Fibroblast of lung (primary cell): ENCODE measurements around the gene KCNMA1.

ENCODE experiments used
- EZH2 ChIP-seq: IDR thresholded peaks from 2 replicates; pipeline ENCODE4 v1.5.1; 2012; ENCODE audit warnings: low read length, control low read depth, mild to moderate bottlenecking; ENCODE audit errors: missing control alignments
- TF ChIP-seq, protein P1 (sequence below), 2 donors: IDR thresholded peaks in 1 of 2; conservative IDR thresholded peaks in 1 of 2; 1 replicate in 1 of 2; 2 replicates in 1 of 2; pipeline ENCODE4 v1.5.1; 2011 to 2012; ENCODE audit warnings: low read length in 2 of 2, control low read depth in 1 of 2, inconsistent platforms in 1 of 2, low read depth in 1 of 2, mild to moderate bottlenecking in 1 of 2

GRCh38 chr10:77358656-77359055 lies 279.0 kb downstream of the KCNMA1 start:
- TF ChIP-seq, protein P1, sequence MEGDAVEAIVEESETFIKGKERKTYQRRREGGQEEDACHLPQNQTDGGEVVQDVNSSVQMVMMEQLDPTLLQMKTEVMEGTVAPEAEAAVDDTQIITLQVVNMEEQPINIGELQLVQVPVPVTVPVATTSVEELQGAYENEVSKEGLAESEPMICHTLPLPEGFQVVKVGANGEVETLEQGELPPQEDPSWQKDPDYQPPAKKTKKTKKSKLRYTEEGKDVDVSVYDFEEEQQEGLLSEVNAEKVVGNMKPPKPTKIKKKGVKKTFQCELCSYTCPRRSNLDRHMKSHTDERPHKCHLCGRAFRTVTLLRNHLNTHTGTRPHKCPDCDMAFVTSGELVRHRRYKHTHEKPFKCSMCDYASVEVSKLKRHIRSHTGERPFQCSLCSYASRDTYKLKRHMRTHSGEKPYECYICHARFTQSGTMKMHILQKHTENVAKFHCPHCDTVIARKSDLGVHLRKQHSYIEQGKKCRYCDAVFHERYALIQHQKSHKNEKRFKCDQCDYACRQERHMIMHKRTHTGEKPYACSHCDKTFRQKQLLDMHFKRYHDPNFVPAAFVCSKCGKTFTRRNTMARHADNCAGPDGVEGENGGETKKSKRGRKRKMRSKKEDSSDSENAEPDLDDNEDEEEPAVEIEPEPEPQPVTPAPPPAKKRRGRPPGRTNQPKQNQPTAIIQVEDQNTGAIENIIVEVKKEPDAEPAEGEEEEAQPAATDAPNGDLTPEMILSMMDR (conservative IDR thresholded peaks at IDR 0.05 in 1 of 2, IDR thresholded peaks at IDR 0.05 in 1 of 2; ENCODE audit: low read depth in 1 of 2, low read length in 2 of 2): no peak
- TF ChIP-seq EZH2: no peak
